ENCODE data around the gene SYAP1.
"Not testable (repeated sequence)": the region's sequence is repeated elsewhere in the genome, so short reads cannot be mapped to it uniquely, and the experiment has no call there.

Gene SYAP1, protein sequence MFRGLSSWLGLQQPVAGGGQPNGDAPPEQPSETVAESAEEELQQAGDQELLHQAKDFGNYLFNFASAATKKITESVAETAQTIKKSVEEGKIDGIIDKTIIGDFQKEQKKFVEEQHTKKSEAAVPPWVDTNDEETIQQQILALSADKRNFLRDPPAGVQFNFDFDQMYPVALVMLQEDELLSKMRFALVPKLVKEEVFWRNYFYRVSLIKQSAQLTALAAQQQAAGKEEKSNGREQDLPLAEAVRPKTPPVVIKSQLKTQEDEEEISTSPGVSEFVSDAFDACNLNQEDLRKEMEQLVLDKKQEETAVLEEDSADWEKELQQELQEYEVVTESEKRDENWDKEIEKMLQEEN

DNA sequence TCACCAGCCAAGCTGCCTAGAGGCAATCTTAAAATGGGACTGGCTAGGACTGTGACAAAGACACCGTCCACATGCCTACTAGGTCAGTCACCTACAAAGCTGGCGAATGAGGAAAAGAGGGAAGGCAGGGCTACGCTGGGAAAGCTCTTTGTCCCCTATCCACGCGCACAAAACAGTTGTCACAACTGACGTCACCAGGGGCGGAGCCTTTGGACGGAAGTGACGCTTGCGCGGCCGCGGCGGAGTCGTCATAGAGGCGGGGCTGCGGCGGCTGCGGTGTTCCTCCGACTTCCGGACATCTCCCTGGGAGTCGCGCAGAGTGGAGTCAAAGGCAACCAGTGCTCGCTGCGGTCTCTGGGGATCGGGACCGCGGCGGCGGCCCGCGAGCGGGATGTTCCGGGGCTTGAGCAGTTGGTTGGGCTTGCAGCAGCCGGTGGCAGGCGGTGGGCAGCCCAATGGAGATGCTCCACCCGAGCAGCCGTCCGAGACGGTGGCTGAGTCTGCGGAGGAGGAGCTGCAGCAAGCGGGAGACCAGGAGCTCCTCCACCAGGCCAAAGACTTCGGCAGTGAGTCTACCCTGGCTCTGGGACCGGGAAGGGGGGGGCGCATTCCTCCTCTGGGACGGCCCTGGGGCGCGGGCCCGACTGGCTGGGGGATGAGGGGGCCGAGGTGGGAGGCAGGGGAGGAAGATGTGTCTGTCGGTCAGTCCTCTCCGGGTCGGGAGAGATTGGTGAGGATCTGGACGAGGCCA is at the start of gene SYAP1:
Gene SYAP1 (plus strand): TSS at position 279 of the 751 bp plus-strand sequence. CDS start 113 bp downstream, at position 392.
- DNase-seq = peak; percentile 99

GRCh38 chrX:16671005-16671404 is 48.4 kb upstream of the SYAP1 start:
- no peak for DNase-seq

- DNase-seq = no peak
These were observed 40.7 kb upstream of the SYAP1 start for GRCh38 chrX:16678689-16679088.

GRCh38 chrX:16683007-16683664 is 36.3 kb upstream of the SYAP1 start:
- DNase-seq = no peak

- DNase-seq = no peak
These were observed 31.9 kb upstream of the SYAP1 start for GRCh38 chrX:16687514-16687913.

- peak; percentile 90 for DNase-seq
These were observed 24.2 kb upstream of the SYAP1 start for GRCh38 chrX:16695079-16695676.

GRCh38 chrX:16696956-16697355 is 22.5 kb upstream of the SYAP1 start:
- DNase-seq = no peak

- no peak for DNase-seq
These were observed 20.0 kb upstream of the SYAP1 start for GRCh38 chrX:16699389-16699788.

GRCh38 chrX:16700734-16701133 is 18.7 kb upstream of the SYAP1 start:
- DNase-seq = no peak

DNA sequence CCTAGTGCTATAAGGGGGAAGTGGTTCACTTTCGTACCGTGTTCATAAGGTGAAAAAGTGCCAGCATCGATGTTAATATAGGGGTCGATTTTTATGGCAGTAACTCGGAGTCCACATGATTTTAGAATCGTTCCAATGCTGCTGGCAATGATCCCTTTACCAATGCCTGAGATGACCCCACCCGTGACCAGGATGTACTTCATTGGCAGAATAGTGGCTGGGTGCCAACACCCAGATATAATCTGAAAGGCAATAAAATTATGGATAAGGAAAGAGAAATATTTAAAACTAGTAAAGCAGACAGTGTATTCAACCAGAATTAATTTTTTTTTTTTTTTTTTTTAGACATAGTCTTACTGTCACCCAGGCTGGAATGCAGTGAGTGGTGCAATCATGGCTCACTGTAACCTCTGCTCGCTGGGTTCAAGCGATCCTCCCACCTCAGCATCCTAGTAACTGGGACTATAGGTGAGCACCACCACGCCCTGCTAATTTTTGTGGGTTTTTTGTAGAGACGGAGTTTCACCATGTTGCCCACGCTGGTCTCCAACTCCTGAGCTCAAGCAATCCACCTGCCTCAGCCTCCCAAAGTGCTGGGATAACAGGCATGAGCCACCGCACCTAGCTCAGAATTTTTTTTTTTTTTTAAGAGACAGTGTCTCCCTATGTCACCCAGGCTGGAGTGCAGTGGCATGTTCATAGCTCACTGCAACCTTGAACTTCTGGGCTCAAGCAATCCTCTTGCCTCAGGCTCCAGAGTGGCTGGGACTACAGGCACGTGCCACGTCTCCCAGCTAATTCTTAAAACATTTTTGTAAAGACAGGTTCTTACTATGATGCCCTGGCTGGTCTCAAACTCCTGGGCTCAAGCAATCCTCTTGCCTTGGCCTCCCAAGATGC is 16.5 kb upstream of the SYAP1 start:
- DNase-seq = no peak

GRCh38 chrX:16705370-16705769 is 14.0 kb upstream of the SYAP1 start:
- no peak for DNase-seq

DNA sequence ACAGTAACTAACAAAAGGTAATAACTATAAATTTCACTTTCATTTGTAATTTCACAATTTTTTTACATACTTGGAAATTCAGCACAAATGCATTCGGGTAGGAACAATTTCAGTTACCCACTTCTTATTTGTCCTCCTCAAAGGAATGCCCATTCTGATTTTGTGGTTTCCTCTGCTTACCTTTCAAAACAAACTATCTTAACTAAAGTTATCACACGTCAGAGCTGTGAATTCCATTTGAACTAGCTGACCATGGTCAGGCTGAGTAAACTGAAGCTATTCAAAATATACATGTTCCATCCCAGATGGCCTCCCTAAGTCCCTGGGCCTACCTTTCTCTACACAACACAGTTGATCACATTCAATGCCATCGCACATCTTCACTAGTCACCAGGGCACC is 11.4 kb upstream of the SYAP1 start:
- peak; percentile 4 for DNase-seq

DNA sequence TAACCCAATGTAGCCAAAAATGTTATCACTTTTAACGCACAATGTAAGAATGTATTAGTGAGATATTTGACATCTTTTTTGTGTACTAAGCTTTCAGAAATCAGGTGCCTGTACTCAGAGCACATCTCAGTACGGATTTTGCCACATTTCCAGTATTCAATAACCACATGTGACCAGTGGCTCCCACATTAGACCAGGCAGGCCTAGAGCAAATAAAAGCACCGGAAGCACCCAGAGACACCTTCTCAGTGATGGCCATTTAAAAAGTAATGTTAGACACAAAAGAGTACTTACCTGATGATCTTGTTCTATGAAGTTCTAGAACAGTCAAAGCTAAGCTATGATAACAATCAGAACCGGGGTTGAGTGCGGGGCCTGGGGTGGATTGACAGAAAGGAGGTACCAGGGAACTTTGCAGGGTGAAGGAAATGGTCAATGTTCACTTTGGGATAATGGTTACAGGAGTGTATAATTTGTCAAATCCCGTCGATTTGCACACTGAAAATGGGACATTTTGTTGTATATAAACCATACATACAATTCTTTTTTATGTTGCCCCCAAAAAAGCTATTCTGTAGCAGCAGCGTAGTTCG is 8.1 kb upstream of the SYAP1 start:
- DNase-seq = no peak

- DNase-seq = no peak
These were observed 7.4 kb upstream of the SYAP1 start for GRCh38 chrX:16711893-16712547.

GRCh38 chrX:16712548-16713155 is 6.8 kb upstream of the SYAP1 start, which contains the start of gene CTPS2:
Gene CTPS2, minus strand, starts transcription at chrX:16712669. Its CDS starts 9,767 bp downstream, at chrX:16702902.
- peak; percentile 78 for DNase-seq

DNA sequence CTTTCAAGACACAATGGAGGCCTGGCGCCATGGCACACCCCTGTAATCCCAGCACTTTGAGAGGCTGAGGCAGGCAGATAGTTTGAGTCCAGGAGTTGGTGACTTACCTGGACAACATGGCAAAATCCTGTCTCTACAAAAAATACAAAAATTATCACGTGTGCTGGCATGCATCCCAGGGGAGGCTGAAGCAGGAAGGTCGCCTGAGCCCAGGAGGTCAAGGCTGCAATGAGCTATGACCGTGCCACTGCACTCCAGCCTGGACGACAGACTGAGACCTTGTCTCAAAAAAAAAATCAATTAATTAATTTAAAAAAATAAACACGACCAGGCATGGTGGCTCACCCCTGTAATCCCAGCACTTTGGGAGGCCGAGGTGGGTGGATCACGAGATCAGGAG is 4.9 kb upstream of the SYAP1 start:
- no peak for DNase-seq

GRCh38 chrX:16715638-16716037 is 3.8 kb upstream of the SYAP1 start:
- not testable (repeated sequence) for DNase-seq

DNA sequence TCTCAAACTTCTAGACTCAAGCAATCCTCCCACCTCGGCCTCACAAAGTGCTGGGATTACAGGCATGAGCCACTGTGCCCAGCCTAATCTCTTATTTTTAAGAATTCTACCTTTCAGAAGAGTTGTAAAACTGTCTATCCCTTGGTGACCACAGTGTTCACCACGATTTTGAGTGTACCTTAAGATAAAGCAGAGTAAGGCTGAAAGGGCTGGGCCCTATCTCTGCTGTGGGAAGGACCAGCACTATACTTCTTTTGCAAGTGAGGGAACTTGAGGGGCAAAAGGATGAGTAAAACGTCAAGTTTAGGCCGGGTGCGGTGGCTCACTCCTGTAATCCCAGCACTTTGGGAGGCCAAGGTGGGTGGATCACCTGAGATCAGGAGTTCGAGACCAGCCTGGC is 3.0 kb upstream of the SYAP1 start:
- DNase-seq = not testable (repeated sequence)

- no peak for DNase-seq
These were observed 533 bp upstream of the SYAP1 start for GRCh38 chrX:16718824-16719333.

DNA sequence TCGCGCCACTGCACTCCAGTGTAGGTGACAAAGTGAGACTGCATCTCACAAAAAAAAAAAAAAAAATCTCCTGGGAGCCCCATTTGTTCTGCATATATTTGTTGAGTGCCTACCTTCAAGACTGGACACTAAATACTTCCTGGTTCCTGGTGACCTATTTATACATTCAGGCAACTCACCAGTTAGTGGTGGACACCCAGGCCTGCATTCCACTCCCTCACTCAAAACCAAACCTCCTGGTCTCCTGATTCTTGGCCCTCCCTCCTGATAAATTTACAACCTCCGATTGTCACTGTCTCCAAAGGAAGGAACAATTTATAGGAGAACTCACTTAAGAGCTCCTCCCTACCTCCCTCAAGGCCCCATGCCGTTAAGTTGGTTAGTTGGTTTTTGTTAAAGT is 3.1 kb downstream of the SYAP1 start:
- DNase-seq = no peak
